ENCODE data around the gene SLC43A2. TPM values are rescaled to one million over a fixed set of nuclear protein-coding genes. Genes with fewer than 3 reads are reported as not detected.

SLC43A2 gene
- polyA plus RNA-seq, 1 donor from 2014 or later = 60.1 TPM

DNA sequence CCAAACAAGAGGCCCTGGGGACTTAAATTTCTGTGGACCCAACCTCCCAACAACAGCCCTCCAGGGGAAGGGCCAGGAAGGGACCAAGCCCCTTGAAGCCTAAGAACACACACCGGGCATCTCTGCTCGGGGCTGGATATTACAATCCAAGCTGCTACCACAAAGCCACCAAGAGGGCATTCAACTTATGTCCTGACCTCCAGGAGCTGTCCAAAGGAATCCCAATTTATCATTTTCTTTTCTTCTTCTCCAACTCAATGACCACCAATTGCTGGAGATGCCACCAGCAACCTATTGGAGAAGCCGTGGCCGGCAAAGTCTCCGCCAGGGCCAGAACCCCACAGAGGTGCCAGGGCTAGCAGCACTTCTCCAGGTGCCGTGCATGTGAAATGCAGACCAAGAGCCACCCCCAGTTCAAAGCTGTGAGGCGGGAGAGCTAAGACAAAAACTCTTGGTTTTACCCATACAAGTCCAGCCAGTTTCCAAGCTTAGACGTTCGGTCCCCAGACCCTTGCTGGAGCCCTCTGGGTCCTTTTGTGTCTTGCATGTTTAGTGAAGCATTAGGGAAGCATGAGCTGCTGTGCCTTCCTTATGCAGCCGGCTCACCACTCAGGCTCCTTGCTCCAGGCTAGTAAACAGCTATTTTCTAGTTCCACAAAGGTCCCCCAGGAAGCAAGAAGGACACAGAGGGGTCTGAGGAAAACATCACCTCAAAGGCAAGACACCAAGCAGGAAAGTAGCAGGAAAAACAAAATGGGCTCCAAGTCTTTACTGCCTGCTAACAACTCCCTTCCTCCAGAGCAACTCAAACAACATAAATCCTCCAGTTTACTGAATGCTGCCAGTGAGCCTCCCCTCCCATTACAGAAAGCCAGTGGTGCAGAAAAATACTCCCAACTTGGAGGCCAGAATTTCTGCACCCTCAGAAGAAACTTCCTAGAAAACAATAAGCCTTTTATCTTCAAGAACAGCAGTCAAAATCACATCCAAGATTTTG is 69.3 kb downstream of the SLC43A2 start:
- no peak overlapping the region for H3K27ac ChIP-seq (ENCODE audit: low read length)
- H3K9me3 ChIP-seq (ENCODE audit: low read length) = no peaks in the 10 kb centered on the region
- no peaks in the 10 kb centered on the region for H3F3A ChIP-seq (ENCODE audit: insufficient read depth, low read length, poor library complexity, severe bottlenecking)
- H3K4me3 ChIP-seq (ENCODE audit: low read length) = no peak overlapping the region
- no peaks in the 10 kb centered on the region for H3K36me3 ChIP-seq (ENCODE audit: insufficient read depth, low read length)
- H3K4me2 ChIP-seq (ENCODE audit: low read length) = no peak overlapping the region
- H3K9me2 ChIP-seq (ENCODE audit: insufficient read depth, low read length) = no peaks in the 10 kb centered on the region
- no peaks in the 10 kb centered on the region for H3K27me3 ChIP-seq (ENCODE audit: insufficient read depth, low read depth, low read length)
- peaks cover 8% of the 10 kb centered on the region for H4K20me1 ChIP-seq (ENCODE audit: insufficient read depth)
- no peak overlapping the region for H2AFZ ChIP-seq (ENCODE audit: low read depth, low read length)
- no peak overlapping the region for H3K9ac ChIP-seq (ENCODE audit: low read length)
- no peak for TF ChIP-seq EZH2 (IDR thresholded peaks at IDR 0.05; ENCODE audit: borderline replicate concordance, insufficient read depth, low read length, poor library complexity, severe bottlenecking)
- TF ChIP-seq EP300 (conservative IDR thresholded peaks at IDR 0.05; ENCODE audit: poor library complexity, severe bottlenecking) = no peak
- no peak for TF ChIP-seq CTCF (IDR thresholded peaks at IDR 0.05; ENCODE audit: poor library complexity, severe bottlenecking)
- TF ChIP-seq SMC3 (conservative IDR thresholded peaks at IDR 0.05; ENCODE audit: poor library complexity) = no peak
- no peak for TF ChIP-seq REST (IDR thresholded peaks at IDR 0.05; ENCODE audit: borderline replicate concordance)
- no peak for TF ChIP-seq MXI1 (conservative IDR thresholded peaks at IDR 0.05; ENCODE audit: poor library complexity, severe bottlenecking)
- no peak for TF ChIP-seq RAD21 (conservative IDR thresholded peaks at IDR 0.05)
- TF ChIP-seq TAF1 (IDR thresholded peaks at IDR 0.05; ENCODE audit: low read depth) = no peak
- no peak for TF ChIP-seq POLR2AphosphoS5 (IDR thresholded peaks at IDR 0.05)
- H3K79me2 ChIP-seq (replicated peaks; ENCODE audit: insufficient read depth, low read length) = peaks cover 29% of the 10 kb centered on the region

- Histone ChIP-seq H3K4me3 (ENCODE audit: low read length) (no peak overlapping the region), H3K27me3 (ENCODE audit: insufficient read depth, low read depth, low read length) (no peaks in the 10 kb centered on the region), H3K9me3 (ENCODE audit: low read length) (no peaks in the 10 kb centered on the region), H4K20me1 (ENCODE audit: insufficient read depth) (peaks cover 8% of the 10 kb centered on the region), H3K27ac (ENCODE audit: low read length) (no peak overlapping the region), H3K4me2 (ENCODE audit: low read length) (no peak overlapping the region), H3K36me3 (ENCODE audit: insufficient read depth, low read length) (no peaks in the 10 kb centered on the region), H3K9me2 (ENCODE audit: insufficient read depth, low read length) (no peaks in the 10 kb centered on the region), H3K79me2 (replicated peaks; ENCODE audit: insufficient read depth, low read length) (peaks cover 29% of the 10 kb centered on the region), H2AFZ (ENCODE audit: low read depth, low read length) (no peak overlapping the region), H3F3A (ENCODE audit: insufficient read depth, low read length, poor library complexity, severe bottlenecking) (no peaks in the 10 kb centered on the region), H3K9ac (ENCODE audit: low read length) (no peak overlapping the region)
- no peak for TF ChIP-seq RAD21 (conservative IDR thresholded peaks at IDR 0.05)
- no peak for TF ChIP-seq TAF1 (IDR thresholded peaks at IDR 0.05; ENCODE audit: low read depth)
- TF ChIP-seq POLR2AphosphoS5 (IDR thresholded peaks at IDR 0.05) = no peak
- no peak for TF ChIP-seq MXI1 (conservative IDR thresholded peaks at IDR 0.05; ENCODE audit: poor library complexity, severe bottlenecking)
- TF ChIP-seq EP300 (conservative IDR thresholded peaks at IDR 0.05; ENCODE audit: poor library complexity, severe bottlenecking) = no peak
- TF ChIP-seq SMC3 (conservative IDR thresholded peaks at IDR 0.05; ENCODE audit: poor library complexity) = no peak
- no peak for TF ChIP-seq REST (IDR thresholded peaks at IDR 0.05; ENCODE audit: borderline replicate concordance)
- no peak for TF ChIP-seq CTCF (IDR thresholded peaks at IDR 0.05; ENCODE audit: poor library complexity, severe bottlenecking)
- no peak for TF ChIP-seq EZH2 (IDR thresholded peaks at IDR 0.05; ENCODE audit: borderline replicate concordance, insufficient read depth, low read length, poor library complexity, severe bottlenecking)
Measured at GRCh38 chr17:1558401-1558800, 70.2 kb downstream of the SLC43A2 start.
